KMS-11 (cell line): ENCODE measurements around the gene EML6.

Source experiments
- H2AFZ ChIP-seq: fragments of 200-600 bp; sonication (generic); 2 replicates; pipeline ENCODE4 v1.6.1; 2016; ENCODE audit warnings: antibody characterized with exemption, mixed run types, low read depth
- H3K27ac ChIP-seq: fragments of 200-600 bp; sonication (generic); 2 replicates; pipeline ENCODE4 v1.6.1; 2016; ENCODE audit warnings: mild to moderate bottlenecking, mixed run types
- H3K27me3 ChIP-seq: fragments of 200-600 bp; sonication (generic); 2 replicates; pipeline ENCODE4 v1.6.1; 2017; ENCODE audit warnings: mild to moderate bottlenecking, low read depth, mixed run types, moderate library complexity; ENCODE audit not compliant: insufficient read depth
- H3K36me3 ChIP-seq: fragments of 200-600 bp; sonication (generic); 2 replicates; pipeline ENCODE4 v1.6.1; 2017; ENCODE audit warnings: mild to moderate bottlenecking, mixed run types; ENCODE audit not compliant: insufficient read depth
- H3K4me1 ChIP-seq: fragments of 200-600 bp; sonication (generic); 2 replicates; pipeline ENCODE4 v1.6.1; 2016; ENCODE audit warnings: mild to moderate bottlenecking, low read depth, mixed run types; ENCODE audit not compliant: poor library complexity, severe bottlenecking
- H3K4me2 ChIP-seq: fragments of 200-600 bp; sonication (generic); 2 replicates; pipeline ENCODE4 v1.7.0; 2016; ENCODE audit warnings: mild to moderate bottlenecking, mixed run types
- H3K4me3 ChIP-seq: fragments of 200-600 bp; sonication (generic); IDR thresholded peaks from 2 replicates; pipeline ENCODE4 v1.6.1; 2017; ENCODE audit warnings: low read depth, low read length, mixed read lengths; ENCODE audit not compliant: insufficient read depth
- H3K79me2 ChIP-seq: fragments of 200-600 bp; sonication (generic); 2 replicates; pipeline ENCODE4 v1.6.1; 2016; ENCODE audit warnings: low read depth, mixed run types; ENCODE audit not compliant: insufficient read depth
- H3K9ac ChIP-seq: fragments of 200-600 bp; sonication (generic); 2 replicates; pipeline ENCODE4 v1.6.1; 2016; ENCODE audit warnings: mild to moderate bottlenecking, mixed run types
- H4K20me1 ChIP-seq: fragments of 200-600 bp; sonication (generic); 2 replicates; pipeline ENCODE4 v1.6.1; 2016; ENCODE audit warnings: mild to moderate bottlenecking, mixed run types; ENCODE audit not compliant: insufficient read depth
- CTCF ChIP-seq: fragments of 200-600 bp; sonication (generic); conservative IDR thresholded peaks from 2 replicates; pipeline ENCODE4 v1.6.1; 2017; ENCODE audit warnings: low read depth, mild to moderate bottlenecking, antibody characterized with exemption, low read length, moderate library complexity, mixed read lengths

The EML6 gene

GRCh38 chr2:54887850-54888545 is 164.5 kb downstream of the EML6 start:
- no peak overlapping the region for H3K4me2 ChIP-seq
- no peaks in the 10 kb centered on the region for H4K20me1 ChIP-seq
- H3K9ac ChIP-seq = no peak overlapping the region
- no peaks in the 10 kb centered on the region for H3K27me3 ChIP-seq
- no peaks in the 10 kb centered on the region for H3K36me3 ChIP-seq
- no peak overlapping the region for H3K4me3 ChIP-seq
- H3K79me2 ChIP-seq = no peaks in the 10 kb centered on the region
- no peak overlapping the region for H2AFZ ChIP-seq
- no peak overlapping the region for H3K27ac ChIP-seq
- no peak for TF ChIP-seq CTCF
- no peaks in the 10 kb centered on the region for H3K4me1 ChIP-seq

- Histone ChIP-seq H3K36me3 (no peaks in the 10 kb centered on the region), H3K27me3 (no peaks in the 10 kb centered on the region), H3K4me2 (no peak overlapping the region), H4K20me1 (no peaks in the 10 kb centered on the region), H3K27ac (no peak overlapping the region), H2AFZ (no peak overlapping the region), H3K79me2 (no peaks in the 10 kb centered on the region), H3K4me1 (no peaks in the 10 kb centered on the region), H3K4me3 (no peak overlapping the region), H3K9ac (no peak overlapping the region)
- TF ChIP-seq CTCF = no peak
Observed at GRCh38 chr2:54889053-54889452, 165.6 kb downstream of the EML6 start.

- Histone ChIP-seq H3K4me1 (no peaks in the 10 kb centered on the region), H3K27ac (no peak overlapping the region), H3K4me3 (no peak overlapping the region), H3K9ac (no peak overlapping the region), H2AFZ (no peak overlapping the region), H3K27me3 (no peaks in the 10 kb centered on the region), H3K79me2 (no peaks in the 10 kb centered on the region), H3K36me3 (no peaks in the 10 kb centered on the region), H4K20me1 (no peaks in the 10 kb centered on the region), H3K4me2 (no peak overlapping the region)
- no peak for TF ChIP-seq CTCF
Observed at GRCh38 chr2:54891909-54892308, 168.4 kb downstream of the EML6 start.

- Histone ChIP-seq H3K79me2 (no peaks in the 10 kb centered on the region), H3K27ac (no peak overlapping the region), H3K4me1 (no peaks in the 10 kb centered on the region), H3K4me2 (no peak overlapping the region), H4K20me1 (no peaks in the 10 kb centered on the region), H3K4me3 (no peak overlapping the region), H2AFZ (no peak overlapping the region), H3K36me3 (no peaks in the 10 kb centered on the region), H3K9ac (no peak overlapping the region), H3K27me3 (no peaks in the 10 kb centered on the region)
- no peak for TF ChIP-seq CTCF
Observed at GRCh38 chr2:54894467-54894866, 171.0 kb downstream of the EML6 start.
